Right kidney (tissue), 1 donor: ENCODE measurements around the gene ARHGEF2.
A peak's percentile ranks its signal among the peaks of the same experiment; 100 is the strongest.
"Not testable (repeated sequence)": the region's sequence is repeated elsewhere in the genome, so short reads cannot be mapped to it uniquely, and the experiment has no call there.

Experiments
- DNase-seq: peaks from one replicate; pipeline ENCODE4 v3.0.0-alpha.2; 2016

The ARHGEF2 gene

GRCh38 chr1:155942578-155943141, 35.7 kb downstream of the ARHGEF2 start:
- no peak for DNase-seq

DNA sequence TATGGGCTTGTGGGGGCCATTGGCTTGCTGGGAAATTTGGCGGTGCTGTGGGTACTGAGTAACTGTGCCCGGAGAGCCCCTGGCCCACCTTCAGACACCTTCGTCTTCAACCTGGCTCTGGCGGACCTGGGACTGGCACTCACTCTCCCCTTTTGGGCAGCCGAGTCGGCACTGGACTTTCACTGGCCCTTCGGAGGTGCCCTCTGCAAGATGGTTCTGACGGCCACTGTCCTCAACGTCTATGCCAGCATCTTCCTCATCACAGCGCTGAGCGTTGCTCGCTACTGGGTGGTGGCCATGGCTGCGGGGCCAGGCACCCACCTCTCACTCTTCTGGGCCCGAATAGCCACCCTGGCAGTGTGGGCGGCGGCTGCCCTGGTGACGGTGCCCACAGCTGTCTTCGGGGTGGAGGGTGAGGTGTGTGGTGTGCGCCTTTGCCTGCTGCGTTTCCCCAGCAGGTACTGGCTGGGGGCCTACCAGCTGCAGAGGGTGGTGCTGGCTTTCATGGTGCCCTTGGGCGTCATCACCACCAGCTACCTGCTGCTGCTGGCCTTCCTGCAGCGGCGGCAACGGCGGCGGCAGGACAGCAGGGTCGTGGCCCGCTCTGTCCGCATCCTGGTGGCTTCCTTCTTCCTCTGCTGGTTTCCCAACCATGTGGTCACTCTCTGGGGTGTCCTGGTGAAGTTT, 36.4 kb downstream of the ARHGEF2 start:
- no peak for DNase-seq

DNA sequence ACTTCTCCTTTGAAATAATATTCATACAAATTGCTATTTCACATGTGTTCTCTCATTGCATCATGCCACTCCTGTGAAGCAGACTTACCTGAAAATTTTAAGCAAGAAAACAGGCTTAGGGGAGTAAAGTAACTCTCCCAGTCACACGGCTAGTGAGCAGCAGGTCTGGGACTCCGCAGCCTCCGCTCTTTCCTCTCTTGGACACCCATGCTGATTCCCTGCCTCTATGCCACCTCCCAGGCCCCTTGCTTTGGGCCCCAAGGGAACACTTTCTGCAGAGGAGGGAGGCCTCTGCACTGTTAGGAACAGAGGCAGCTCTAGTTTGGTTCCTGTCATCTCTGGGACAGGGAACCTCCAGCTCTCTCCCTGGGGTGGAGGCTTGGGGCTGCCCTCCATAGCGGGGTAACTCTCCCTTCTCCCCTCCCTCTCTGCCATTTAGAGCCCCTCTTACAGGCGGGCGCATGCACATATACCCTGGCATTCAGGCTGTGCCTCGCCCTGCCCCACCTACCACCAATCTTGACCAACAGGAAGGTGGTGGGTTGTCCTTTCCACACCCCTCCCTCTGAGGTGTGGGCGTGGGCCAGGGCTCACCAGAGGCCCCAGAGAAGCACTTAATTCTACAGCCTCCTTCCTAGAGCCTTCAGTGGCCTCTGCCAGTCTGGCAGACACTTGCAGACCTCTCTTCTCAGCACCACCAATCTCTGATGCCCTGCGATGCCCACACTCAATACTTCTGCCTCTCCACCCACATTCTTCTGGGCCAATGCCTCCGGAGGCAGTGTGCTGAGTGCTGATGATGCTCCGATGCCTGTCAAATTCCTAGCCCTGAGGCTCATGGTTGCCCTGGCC, 37.1 kb downstream of the ARHGEF2 start, which contains the start of gene RXFP4:
Gene RXFP4, plus strand, starts transcription at position 646 of the 852 bp plus-strand sequence. Its CDS starts 72 bp downstream, at position 718.
- peak; percentile 42 for DNase-seq

GRCh38 chr1:155940482-155940992, 37.8 kb downstream of the ARHGEF2 start:
- DNase-seq = peak; percentile 52

GRCh38 chr1:155938220-155938627, 40.1 kb downstream of the ARHGEF2 start:
- DNase-seq = peak; percentile 34

- DNase-seq = no peak
Observed at GRCh38 chr1:155934936-155935590, 43.3 kb downstream of the ARHGEF2 start.

DNA sequence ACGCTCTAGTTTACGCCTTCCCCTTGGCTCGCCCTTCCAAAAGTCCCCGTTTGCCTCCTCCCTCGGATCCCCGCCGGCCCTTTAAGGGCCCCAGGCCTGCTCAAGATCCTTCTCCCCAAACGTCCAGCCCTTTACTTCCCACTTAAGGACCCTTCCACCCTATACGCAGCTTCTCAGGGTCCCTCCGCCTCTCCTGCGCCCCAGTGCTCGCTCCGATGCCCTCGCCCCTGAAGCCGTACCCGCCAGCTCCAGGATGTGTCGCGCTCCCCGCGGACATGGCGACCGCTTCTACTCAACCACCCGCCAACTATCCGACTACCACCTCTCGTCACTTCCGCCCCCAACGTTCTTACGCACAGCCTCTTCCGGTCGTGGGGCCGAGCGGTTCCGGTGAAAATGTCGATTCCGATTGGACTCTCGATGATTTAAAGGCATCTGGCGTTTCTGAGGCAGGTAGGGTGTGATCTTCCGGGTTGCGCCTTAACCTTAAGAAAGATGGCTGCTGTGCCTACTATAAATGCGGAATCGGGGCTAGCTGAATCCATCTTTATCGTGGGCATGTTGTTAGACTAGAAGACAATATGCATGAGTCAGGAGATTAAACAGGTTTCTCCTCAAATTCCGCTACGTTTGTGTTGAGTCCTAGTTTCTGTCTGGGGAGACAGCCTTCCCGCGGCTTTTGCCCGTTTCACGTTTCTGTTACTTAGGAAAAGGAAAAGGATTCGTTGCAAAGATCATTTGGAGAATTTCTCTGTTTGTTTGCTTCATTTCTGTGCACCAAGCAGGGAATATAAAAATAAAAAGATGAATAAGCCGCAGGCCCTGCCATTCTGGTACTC, 44.0 kb downstream of the ARHGEF2 start, which contains the start of gene KHDC4:
Gene KHDC4, minus strand, starts transcription at position 317 of the 839 bp plus-strand sequence. Its CDS starts 40 bp downstream, at position 277.
- DNase-seq = peak; percentile 87

- DNase-seq = peak; percentile 9
Observed at GRCh38 chr1:155933591-155934096, 44.7 kb downstream of the ARHGEF2 start.

- no peak for DNase-seq
Observed at GRCh38 chr1:155932487-155932886, 45.9 kb downstream of the ARHGEF2 start.

- DNase-seq = no peak
Observed at GRCh38 chr1:155932081-155932480, 46.3 kb downstream of the ARHGEF2 start.

DNA sequence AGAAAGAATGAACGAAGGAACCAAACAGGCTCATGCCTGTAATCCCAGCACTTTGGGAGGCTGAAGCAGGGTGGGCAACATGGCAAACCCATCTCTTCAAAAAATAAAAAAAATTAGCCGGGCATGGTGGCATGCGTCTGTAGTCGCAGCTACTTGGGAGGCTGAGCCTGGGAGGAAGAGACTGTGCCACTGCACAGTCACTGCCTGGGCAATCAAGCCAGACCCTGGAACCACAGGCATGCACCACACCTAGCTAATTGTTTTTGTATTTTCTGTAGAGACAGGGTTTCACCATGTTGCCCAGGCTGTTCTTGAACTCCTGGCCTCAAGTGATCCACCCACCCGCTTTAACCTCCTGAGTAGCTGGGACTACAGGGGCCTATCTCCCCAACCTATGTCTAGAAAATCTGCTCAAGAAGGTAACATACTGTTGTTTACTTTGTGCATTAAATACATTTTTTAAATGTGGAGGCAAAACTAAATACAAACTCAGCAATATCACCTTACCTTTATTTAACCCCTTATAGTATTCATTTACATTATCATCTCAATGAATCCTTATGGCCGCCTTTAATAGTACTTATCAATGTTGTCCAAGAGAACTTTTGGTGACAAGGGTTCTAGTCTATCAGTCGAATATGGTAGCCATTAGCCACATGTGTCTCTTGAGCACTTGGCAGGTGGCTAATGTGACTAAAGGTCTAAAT, 46.9 kb downstream of the ARHGEF2 start:
- DNase-seq = no peak

DNA sequence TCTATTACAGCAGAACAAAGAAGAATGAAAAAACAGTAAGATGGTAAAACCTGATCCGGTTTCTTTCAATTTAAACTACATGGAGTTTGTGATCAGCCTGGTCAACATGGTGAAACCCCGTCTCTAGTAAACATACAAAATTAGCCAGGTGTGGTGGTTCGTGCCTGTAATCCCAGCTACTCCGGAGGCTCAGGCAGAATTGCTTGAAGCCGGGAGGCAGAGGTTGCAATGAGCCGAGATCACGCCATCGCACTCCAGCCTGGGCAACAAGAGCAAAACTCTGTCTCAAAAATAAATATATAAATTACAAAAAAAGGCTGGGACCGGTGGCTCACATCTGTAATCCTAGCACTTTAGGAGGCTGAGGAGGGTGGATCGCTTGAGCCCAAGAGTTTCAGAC, 47.6 kb downstream of the ARHGEF2 start:
- not testable (repeated sequence) for DNase-seq

DNA sequence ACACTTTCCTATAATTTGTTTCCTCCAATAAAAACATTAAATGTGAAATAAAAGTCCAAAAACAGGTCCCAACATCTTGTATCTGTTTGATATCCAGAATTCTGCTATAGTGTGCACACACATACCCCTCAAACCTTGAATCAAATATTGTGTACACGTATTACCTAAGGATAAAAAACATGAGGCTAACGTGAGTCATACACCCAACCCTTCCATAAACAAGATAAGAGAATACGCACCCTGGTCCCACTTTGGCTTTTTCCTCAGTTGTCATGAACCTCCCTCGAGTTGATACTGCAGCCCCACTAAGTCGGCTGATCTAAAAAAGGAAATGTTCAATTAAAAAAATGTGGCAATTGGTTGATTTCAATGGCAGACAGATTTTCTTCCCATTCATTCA, 49.3 kb downstream of the ARHGEF2 start:
- DNase-seq = no peak

DNA sequence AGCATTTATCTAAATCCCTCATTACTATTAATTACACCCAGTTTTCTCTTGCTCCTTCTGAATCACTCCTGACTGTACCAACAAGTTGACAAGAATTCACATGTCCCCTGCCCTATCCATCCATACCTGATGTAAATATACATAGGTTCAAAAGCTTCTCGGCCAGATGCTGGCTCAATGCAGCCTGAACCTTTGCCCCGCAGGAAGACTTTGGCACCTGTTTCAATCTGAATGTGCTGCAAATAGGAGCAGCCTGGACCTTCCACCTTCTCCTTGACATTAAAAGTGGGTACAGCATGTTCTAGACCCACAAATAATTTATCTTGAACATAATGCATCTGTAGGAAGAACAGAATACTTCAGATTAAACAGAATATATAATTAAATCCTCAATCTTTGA, 52.8 kb downstream of the ARHGEF2 start:
- no peak for DNase-seq

DNA sequence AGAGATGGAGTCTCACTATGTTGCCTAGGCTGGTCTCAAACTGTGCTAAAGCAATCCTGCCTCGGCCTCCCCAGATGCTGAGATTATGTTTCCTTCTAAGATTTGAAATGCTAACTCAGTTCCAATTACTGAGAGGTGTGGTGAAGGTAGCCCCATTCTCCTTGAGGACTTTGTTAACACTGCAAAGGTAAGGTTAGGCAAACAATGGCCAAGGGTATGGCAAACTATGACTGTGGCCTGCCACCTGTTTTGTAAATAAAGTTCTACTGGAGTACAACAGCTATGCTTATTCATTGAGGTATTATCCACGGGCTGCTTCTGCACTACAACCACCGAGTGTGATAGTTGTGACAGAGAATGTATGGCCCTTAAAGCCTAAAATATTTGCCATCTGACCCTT, 57.6 kb downstream of the ARHGEF2 start:
- no peak for DNase-seq

GRCh38 chr1:155919801-155920200, 58.5 kb downstream of the ARHGEF2 start:
- no peak for DNase-seq

DNA sequence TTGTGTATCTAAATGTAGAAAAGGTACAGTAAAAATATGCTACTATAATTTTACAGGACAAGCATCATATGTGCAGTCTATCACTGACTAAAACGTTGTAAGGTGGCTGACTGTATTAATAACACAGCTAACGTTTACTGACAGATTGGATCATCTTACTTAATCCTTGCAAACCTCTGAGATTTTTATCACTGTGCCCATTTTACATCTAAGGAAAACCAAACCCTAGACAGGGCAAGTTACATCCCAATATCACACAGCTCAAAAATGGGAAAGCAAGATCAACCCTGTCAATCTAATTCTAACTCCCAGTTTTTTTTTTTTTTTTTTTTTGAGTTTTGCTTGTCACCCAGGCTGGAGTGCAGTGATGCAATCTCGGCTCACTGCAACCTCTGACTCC, 59.7 kb downstream of the ARHGEF2 start:
- DNase-seq = no peak

- no peak for DNase-seq
Observed at GRCh38 chr1:155913969-155914757, 64.2 kb downstream of the ARHGEF2 start.

DNA sequence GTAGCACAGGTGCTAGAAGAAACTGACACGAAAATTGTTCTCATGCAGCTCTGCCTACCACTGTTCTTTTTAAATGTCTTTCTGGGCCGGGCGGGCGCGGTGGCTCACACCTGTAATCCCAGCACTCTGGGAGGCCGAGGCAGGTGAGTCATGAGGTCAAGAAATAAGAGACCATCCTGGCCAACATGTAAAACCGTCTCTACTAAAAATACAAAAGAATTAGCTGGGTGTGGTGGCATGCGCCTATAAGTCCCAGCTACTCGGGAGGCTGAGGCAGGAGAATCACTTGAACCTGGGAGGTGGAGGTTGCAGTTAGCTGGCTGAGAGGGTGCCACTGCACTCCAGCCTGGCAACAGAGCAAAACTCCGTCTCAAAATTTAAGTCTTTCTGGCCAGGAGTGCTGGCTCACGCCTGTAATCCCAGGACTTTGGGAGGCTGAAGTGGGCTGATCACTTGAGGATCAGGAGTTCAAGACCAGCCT, 66.3 kb downstream of the ARHGEF2 start:
- DNase-seq = no peak
